ENCODE data around the gene TPP2. TPM values are rescaled to one million over a fixed set of nuclear protein-coding genes. Genes with fewer than 3 reads are reported as not detected.

The TPP2 gene
- total RNA-seq, 1 experiment from 2014 or later: 58.9 TPM

DNA sequence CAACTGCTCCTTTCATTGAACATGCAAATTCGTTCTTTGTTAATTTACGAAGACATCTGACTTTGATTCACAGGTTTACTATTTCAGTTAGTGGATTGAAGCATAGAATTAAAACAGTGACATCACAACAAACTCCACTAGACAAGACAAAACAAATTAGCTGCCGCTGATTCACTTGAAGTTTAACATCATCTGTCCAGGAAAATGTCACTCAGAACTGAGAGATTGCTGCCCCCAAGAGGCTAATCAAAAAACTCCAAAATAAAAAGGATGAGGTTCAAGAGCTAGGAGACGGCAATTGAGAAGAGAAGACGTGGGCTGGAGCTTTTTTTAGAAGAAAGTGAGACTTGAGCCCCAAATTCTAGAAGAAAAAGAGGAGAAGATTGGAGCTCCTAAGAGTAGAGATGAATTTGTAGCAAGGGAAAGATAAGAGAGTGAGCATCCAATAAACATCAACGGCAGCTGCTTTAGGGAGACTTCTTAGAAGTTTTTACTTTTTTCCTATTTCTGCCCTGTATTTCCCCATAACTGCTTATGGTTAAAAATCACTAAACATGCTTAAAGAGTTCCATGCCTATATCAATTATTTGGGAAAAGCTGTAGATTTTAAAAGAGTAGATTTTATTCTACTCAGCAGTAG is 40.8 kb upstream of the TPP2 start:
- BruUV-seq (replicated peaks): no TSS peak
- H3K4me3 Mint-ChIP-seq (ENCODE audit: unreplicated experiment): no peak overlapping the region
- CTCF ChIA-PET: interaction anchor here (0.6 to 1.7 kb wide), 14 partner anchors 11 to 1411 kb away, joined by 3 to 10 read pairs (median 4); partner anchors contain the start of gene TPP2
- no peaks in the 10 kb centered on the region for H3K36me3 ChIP-seq (ENCODE audit: control insufficient read depth, insufficient read depth, low read length)
- intact Hi-C loops (cut with micrococcal nuclease; ENCODE audit: unreplicated experiment): loop anchor here (1.0 to 5.0 kb wide), 5 partner anchors 99 to 769 kb away; no protein-coding TSS in a partner anchor
- H3K9me3 ChIP-seq: no peaks in the 10 kb centered on the region
- no peak overlapping the region for H3K27ac Mint-ChIP-seq (ENCODE audit: unreplicated experiment)
- H3K9me3 Mint-ChIP-seq (ENCODE audit: unreplicated experiment): no peaks in the 10 kb centered on the region
- H3K27me3 ChIP-seq (replicated peaks; ENCODE audit: control insufficient read depth, insufficient read depth, low read length): no peaks in the 10 kb centered on the region
- DNase-seq: peak in 1 of 2 experiments; percentile 42
- H3K36me3 Mint-ChIP-seq (ENCODE audit: insufficient read depth, unreplicated experiment): no peaks in the 10 kb centered on the region
- H3K27me3 Mint-ChIP-seq (ENCODE audit: insufficient read depth, unreplicated experiment): peaks cover 6% of the 10 kb centered on the region
- H3K4me1 Mint-ChIP-seq (ENCODE audit: low read depth, unreplicated experiment): peaks cover 6% of the 10 kb centered on the region
- TF ChIP-seq, protein P1, sequence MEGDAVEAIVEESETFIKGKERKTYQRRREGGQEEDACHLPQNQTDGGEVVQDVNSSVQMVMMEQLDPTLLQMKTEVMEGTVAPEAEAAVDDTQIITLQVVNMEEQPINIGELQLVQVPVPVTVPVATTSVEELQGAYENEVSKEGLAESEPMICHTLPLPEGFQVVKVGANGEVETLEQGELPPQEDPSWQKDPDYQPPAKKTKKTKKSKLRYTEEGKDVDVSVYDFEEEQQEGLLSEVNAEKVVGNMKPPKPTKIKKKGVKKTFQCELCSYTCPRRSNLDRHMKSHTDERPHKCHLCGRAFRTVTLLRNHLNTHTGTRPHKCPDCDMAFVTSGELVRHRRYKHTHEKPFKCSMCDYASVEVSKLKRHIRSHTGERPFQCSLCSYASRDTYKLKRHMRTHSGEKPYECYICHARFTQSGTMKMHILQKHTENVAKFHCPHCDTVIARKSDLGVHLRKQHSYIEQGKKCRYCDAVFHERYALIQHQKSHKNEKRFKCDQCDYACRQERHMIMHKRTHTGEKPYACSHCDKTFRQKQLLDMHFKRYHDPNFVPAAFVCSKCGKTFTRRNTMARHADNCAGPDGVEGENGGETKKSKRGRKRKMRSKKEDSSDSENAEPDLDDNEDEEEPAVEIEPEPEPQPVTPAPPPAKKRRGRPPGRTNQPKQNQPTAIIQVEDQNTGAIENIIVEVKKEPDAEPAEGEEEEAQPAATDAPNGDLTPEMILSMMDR (IDR thresholded peaks at IDR 0.05; ENCODE audit: insufficient read depth in 1 of 2, low read depth in 1 of 2, low read length in 1 of 2, severe bottlenecking in 1 of 2, unreplicated experiment in 1 of 2): peak; percentile 53 to 56
- H3K4me3 ChIP-seq (ENCODE audit: low read depth, low read length): no peak overlapping the region
- POLR2A ChIA-PET: no interaction called here
- no peaks in the 10 kb centered on the region for H3K4me1 ChIP-seq

GRCh38 chr13:102556806-102557205 is 40.0 kb upstream of the TPP2 start:
- H3K36me3 ChIP-seq (ENCODE audit: control insufficient read depth, insufficient read depth, low read length): no peaks in the 10 kb centered on the region
- no peaks in the 10 kb centered on the region for H3K4me1 ChIP-seq
- CTCF ChIA-PET: interaction anchor here (1.7 kb wide), 1 partner anchor 415 kb away, joined by 10 read pairs; no protein-coding TSS in a partner anchor
- Mint-ChIP-seq H3K4me3 (ENCODE audit: unreplicated experiment) (no peak overlapping the region), H3K4me1 (ENCODE audit: low read depth, unreplicated experiment) (peaks cover 6% of the 10 kb centered on the region), H3K9me3 (ENCODE audit: unreplicated experiment) (no peaks in the 10 kb centered on the region), H3K27ac (ENCODE audit: unreplicated experiment) (no peak overlapping the region), H3K27me3 (ENCODE audit: insufficient read depth, unreplicated experiment) (peaks cover 11% of the 10 kb centered on the region), H3K36me3 (ENCODE audit: insufficient read depth, unreplicated experiment) (no peaks in the 10 kb centered on the region)
- TF ChIP-seq, protein P1 (IDR thresholded peaks at IDR 0.05; ENCODE audit: insufficient read depth in 1 of 2, low read depth in 1 of 2, low read length in 1 of 2, severe bottlenecking in 1 of 2, unreplicated experiment in 1 of 2): no peak
- no peaks in the 10 kb centered on the region for H3K27me3 ChIP-seq (replicated peaks; ENCODE audit: control insufficient read depth, insufficient read depth, low read length)
- POLR2A ChIA-PET: no interaction called here
- DNase-seq: no peak
- H3K4me3 ChIP-seq (ENCODE audit: low read depth, low read length): no peak overlapping the region
- BruUV-seq (replicated peaks): no TSS peak
- H3K9me3 ChIP-seq: no peaks in the 10 kb centered on the region
- intact Hi-C loops (cut with micrococcal nuclease; ENCODE audit: unreplicated experiment): loop anchor here (1.0 to 5.0 kb wide), 4 partner anchors 360 to 770 kb away; no protein-coding TSS in a partner anchor

DNA sequence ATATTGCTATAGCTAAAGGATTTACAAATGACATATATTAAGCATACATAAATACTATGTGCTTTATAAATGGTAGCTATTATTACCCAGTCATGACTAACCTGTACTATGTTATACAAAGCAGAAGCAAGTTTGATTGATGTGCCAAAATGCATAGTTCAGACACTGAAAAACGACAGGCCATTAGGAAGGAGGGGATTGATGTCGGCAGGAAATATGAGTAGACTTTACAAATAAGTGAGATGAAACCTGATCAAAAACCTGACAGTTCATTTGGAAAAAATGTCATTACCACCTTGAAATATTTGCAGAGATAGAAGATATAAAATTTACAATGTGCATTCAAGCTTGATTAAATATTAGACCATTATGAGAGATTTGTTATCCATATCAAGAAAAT is 38.8 kb upstream of the TPP2 start:
- TF ChIP-seq, protein P1 (IDR thresholded peaks at IDR 0.05; ENCODE audit: insufficient read depth in 1 of 2, low read depth in 1 of 2, low read length in 1 of 2, severe bottlenecking in 1 of 2, unreplicated experiment in 1 of 2): no peak
- intact Hi-C loops (cut with micrococcal nuclease; ENCODE audit: unreplicated experiment): loop anchor here (5.0 kb wide), 1 partner anchor 771 kb away; no protein-coding TSS in a partner anchor
- DNase-seq: no peak
- peaks cover 6% of the 10 kb centered on the region for H3K4me1 Mint-ChIP-seq (ENCODE audit: low read depth, unreplicated experiment)
- POLR2A ChIA-PET: no interaction called here
- no peaks in the 10 kb centered on the region for H3K36me3 Mint-ChIP-seq (ENCODE audit: insufficient read depth, unreplicated experiment)
- no TSS peak for BruUV-seq (replicated peaks)
- H3K9me3 Mint-ChIP-seq (ENCODE audit: unreplicated experiment): no peaks in the 10 kb centered on the region
- no peak overlapping the region for H3K27ac Mint-ChIP-seq (ENCODE audit: unreplicated experiment)
- no peak overlapping the region for H3K4me3 ChIP-seq (ENCODE audit: low read depth, low read length)
- no peak overlapping the region for H3K4me3 Mint-ChIP-seq (ENCODE audit: unreplicated experiment)
- CTCF ChIA-PET: no interaction called here
- peaks cover 12% of the 10 kb centered on the region for H3K27me3 Mint-ChIP-seq (ENCODE audit: insufficient read depth, unreplicated experiment)
- H3K4me1 ChIP-seq: no peaks in the 10 kb centered on the region
- H3K9me3 ChIP-seq: no peaks in the 10 kb centered on the region
- no peaks in the 10 kb centered on the region for H3K27me3 ChIP-seq (replicated peaks; ENCODE audit: control insufficient read depth, insufficient read depth, low read length)
- H3K36me3 ChIP-seq (ENCODE audit: control insufficient read depth, insufficient read depth, low read length): no peaks in the 10 kb centered on the region
